Fibroblast of the aortic adventitia (primary cell): Measurements from ENCODE around the gene SEC31A. TPM values are rescaled to one million over a fixed set of nuclear protein-coding genes. Genes with fewer than 3 reads are reported as not detected.
A peak's percentile ranks its signal among the peaks of the same experiment; 100 is the strongest.

Experiments
- DNase-seq: peaks from one replicate; pipeline ENCODE4 v3.0.0-alpha.2; 2010; ENCODE audit warnings: low read depth
- H3K4me3 ChIP-seq: 2 replicates; pipeline ENCODE4 v1.5.1; 2011; ENCODE audit warnings: low read depth, mild to moderate bottlenecking, control low read depth, low read length, moderate library complexity
- total RNA-seq: library from RNA; depleted of rRNA; stranded (reverse); fragments of >200 nt; gene quantifications from 2 replicates; pipeline ENCODE4 v1.2.3, GENCODE V29; 2012; ENCODE audit warnings: low replicate concordance
- TF ChIP-seq, protein P1 (sequence below): IDR thresholded peaks from 2 replicates; pipeline ENCODE4 v1.5.1; 2011; ENCODE audit warnings: mild to moderate bottlenecking, low read length, control low read depth, inconsistent platforms; ENCODE audit not compliant: insufficient read depth

Gene SEC31A
- total RNA-seq, 1 donor, result 392 TPM

DNA sequence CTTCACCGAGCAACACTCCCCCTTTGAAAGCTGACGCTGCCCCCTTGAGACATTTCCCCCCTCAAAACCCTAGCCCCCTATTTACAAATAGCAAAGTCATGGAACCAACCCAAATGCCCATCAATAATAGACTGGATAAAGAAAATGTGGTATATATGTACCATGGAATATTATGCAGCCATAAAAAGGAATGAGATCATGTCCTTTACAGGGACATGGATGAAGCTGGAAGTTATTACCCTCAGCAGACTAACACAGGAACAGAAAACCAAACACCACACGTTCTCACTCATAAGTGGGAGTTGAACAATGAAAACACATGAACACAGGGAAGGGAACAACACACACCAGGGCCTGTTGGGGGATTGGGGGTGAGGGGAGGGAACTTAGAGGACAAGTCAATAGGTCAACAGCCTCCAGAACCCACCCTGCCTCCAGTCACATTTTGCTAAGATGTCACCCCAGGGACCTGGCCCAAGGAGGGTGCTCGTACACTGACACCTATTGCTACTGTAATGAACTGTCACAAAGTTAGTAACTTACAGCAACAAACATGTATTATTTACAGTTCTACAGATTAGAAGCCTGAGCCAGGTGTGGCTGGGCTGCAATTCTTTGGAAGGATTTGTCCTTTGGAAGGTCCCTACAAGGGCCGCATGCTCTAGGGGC, 113.0 kb downstream of the SEC31A start:
- no peak for DNase-seq
- TF ChIP-seq, protein P1, sequence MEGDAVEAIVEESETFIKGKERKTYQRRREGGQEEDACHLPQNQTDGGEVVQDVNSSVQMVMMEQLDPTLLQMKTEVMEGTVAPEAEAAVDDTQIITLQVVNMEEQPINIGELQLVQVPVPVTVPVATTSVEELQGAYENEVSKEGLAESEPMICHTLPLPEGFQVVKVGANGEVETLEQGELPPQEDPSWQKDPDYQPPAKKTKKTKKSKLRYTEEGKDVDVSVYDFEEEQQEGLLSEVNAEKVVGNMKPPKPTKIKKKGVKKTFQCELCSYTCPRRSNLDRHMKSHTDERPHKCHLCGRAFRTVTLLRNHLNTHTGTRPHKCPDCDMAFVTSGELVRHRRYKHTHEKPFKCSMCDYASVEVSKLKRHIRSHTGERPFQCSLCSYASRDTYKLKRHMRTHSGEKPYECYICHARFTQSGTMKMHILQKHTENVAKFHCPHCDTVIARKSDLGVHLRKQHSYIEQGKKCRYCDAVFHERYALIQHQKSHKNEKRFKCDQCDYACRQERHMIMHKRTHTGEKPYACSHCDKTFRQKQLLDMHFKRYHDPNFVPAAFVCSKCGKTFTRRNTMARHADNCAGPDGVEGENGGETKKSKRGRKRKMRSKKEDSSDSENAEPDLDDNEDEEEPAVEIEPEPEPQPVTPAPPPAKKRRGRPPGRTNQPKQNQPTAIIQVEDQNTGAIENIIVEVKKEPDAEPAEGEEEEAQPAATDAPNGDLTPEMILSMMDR, result no peak
- H3K4me3 ChIP-seq, result no peak overlapping the region

DNA sequence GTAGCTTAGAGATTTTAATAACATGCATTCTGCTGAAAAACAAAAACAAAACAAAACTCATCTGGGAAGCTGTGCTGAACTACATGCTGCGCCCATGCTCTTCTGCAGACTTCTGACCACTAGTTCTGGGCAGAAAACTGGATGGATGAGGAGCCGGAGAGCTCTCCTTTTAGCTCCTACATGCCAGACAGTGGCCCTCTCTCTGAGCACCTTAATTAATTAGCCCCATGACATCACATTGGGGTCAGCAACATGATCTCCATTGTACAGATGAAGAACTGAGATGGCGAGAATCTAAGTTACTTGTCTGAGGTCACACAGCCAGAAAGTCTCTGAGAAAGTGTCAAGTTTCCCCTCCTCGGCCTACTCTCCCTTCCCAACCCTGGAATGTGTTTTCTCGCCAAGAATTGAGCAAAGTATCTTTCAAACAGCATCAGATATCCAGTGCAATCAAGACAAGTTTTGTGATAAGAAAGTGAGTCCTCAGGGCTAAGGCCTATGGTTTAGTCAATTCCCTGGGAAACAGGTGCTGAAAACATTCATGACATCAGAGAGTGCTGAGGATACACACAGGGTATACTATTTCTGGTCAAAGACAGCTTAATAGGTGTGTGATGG, 113.9 kb downstream of the SEC31A start:
- TF ChIP-seq, protein P1, result no peak
- peak; percentile 77 for DNase-seq
- no peak overlapping the region for H3K4me3 ChIP-seq

GRCh38 chr4:82775243-82775642, 115.7 kb downstream of the SEC31A start:
- no peak for DNase-seq
- TF ChIP-seq, protein P1, result no peak
- no peak overlapping the region for H3K4me3 ChIP-seq

DNA sequence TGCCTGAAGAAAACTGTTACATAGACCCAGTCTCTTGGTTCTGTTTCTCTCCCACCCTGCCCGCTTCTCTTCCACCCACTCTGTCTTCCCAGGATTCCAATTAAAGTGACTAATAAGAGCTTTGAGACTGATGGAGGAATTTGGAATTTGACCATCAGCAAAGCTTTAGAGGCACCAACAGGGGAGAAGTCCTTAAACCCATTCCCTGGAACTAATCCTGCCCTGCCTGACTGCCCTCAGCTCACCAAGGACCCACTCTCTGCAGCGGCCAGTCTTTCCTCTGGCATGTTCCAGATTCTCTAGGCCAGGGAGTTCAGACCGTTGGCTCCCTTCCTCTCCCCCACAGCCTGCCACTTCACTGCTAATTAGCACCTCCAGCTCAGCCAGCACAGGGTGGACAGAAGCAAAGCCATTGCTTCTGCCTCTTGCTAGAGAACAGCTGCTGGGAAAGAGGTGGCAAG, 116.2 kb downstream of the SEC31A start:
- no peak overlapping the region for H3K4me3 ChIP-seq
- DNase-seq, result peak; percentile 39
- TF ChIP-seq, protein P1, result no peak

GRCh38 chr4:82773057-82773456, 117.9 kb downstream of the SEC31A start:
- no peak overlapping the region for H3K4me3 ChIP-seq
- DNase-seq, result no peak
- TF ChIP-seq, protein P1, result no peak

DNA sequence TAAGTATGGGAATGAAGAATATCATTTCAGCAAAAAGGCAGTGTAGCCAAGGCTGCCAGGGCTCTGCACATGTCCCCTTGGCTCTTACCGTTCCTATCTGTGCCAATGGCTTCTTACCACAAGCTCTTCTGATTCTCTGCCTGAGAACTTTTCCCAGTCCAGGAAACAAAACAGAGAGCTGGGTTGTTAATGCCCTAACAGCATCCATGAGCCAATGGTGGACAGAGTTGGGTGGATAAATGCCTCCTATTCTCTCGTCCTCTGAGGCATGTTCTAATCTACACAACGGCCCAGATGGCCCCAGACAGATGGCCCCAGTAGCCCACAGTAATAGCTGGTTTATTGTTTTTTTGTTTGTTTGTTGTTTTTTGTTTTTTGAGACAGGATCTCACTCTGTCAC, 120.3 kb downstream of the SEC31A start:
- DNase-seq, result no peak
- H3K4me3 ChIP-seq, result no peak overlapping the region
- TF ChIP-seq, protein P1, result no peak

Other genes starting within 250 kb of the SEC31A start
- gene SCD5, start 92.4 kb downstream of the SEC31A start, total RNA-seq, result 18.0 and 22.8 TPM in 2 replicates
- gene THAP9, start 9.6 kb upstream of the SEC31A start, total RNA-seq, result 2.9 and 7.1 TPM in 2 replicates
- 5.1 and 42.5 TPM in 2 replicates for gene LIN54, start 119.7 kb upstream of the SEC31A start, total RNA-seq
- gene COPS4, start 144.0 kb upstream of the SEC31A start, total RNA-seq, result 37.5 and 69.3 TPM in 2 replicates
- 0.36 and 1.1 TPM in 2 replicates for gene PLAC8, start 223.6 kb upstream of the SEC31A start, total RNA-seq